HCT116 (cell line): Measurements from ENCODE around the gene PKNOX2.

Source experiments
- EZH2 ChIP-seq: fragments of 200-600 bp; sonication (generic); IDR thresholded peaks from 2 replicates; pipeline ENCODE4 v1.6.1; 2017; ENCODE audit warnings: antibody characterized with exemption, mixed run types
- EZH2phosphoT487 ChIP-seq: fragments of 200-600 bp; IDR thresholded peaks from 2 replicates; pipeline ENCODE4 v1.6.1; 2018; ENCODE audit warnings: antibody characterized with exemption, borderline replicate concordance
- SP1 ChIP-seq: IDR thresholded peaks from 2 replicates; pipeline ENCODE4 v1.6.1; 2012; ENCODE audit warnings: low read depth
- TF ChIP-seq, protein P1 (sequence below), 3 experiments: fragments of 200-600 bp in 1 of 3; sonication (generic) in 1 of 3; IDR thresholded peaks in 2 of 3; conservative IDR thresholded peaks in 1 of 3; 2 replicates each; pipeline ENCODE4 v1.5.1; 2012 to 2017; ENCODE audit warnings: low read depth in 2 of 3, low read length in 2 of 3, antibody characterized with exemption in 1 of 3, borderline replicate concordance in 1 of 3, control low read depth in 1 of 3, mild to moderate bottlenecking in 1 of 3, mixed read lengths in 1 of 3, mixed run types in 1 of 3, moderate library complexity in 1 of 3; ENCODE audit not compliant: insufficient read depth in 1 of 3
- TF ChIP-seq, protein P2 (sequence below): IDR thresholded peaks from 2 replicates; pipeline ENCODE4 v1.6.1; 2012; ENCODE audit warnings: low read depth

DNA sequence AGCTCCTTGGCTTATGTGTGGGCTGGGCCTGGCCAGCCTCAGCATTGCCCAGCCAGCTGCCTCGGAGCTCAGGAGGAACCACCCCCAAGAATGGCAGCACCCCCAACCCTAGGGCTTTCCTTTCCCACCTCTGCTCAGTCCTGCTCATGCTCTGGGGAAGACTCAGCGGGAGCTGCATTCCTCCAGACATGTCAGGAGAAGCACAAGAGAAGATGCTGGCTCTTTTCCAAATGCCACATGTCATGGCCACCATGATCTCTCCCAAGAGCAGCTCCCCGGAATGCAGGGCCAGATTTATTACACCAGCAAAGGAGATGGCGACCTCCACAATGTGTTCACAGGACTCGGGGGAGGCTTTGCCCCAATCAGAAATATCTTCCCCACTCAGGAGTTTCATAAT lies 143.7 kb downstream of the PKNOX2 start:
- TF ChIP-seq EZH2 (no peak), EZH2phosphoT487 (no peak), SP1 (no peak)
- TF ChIP-seq, protein P1, sequence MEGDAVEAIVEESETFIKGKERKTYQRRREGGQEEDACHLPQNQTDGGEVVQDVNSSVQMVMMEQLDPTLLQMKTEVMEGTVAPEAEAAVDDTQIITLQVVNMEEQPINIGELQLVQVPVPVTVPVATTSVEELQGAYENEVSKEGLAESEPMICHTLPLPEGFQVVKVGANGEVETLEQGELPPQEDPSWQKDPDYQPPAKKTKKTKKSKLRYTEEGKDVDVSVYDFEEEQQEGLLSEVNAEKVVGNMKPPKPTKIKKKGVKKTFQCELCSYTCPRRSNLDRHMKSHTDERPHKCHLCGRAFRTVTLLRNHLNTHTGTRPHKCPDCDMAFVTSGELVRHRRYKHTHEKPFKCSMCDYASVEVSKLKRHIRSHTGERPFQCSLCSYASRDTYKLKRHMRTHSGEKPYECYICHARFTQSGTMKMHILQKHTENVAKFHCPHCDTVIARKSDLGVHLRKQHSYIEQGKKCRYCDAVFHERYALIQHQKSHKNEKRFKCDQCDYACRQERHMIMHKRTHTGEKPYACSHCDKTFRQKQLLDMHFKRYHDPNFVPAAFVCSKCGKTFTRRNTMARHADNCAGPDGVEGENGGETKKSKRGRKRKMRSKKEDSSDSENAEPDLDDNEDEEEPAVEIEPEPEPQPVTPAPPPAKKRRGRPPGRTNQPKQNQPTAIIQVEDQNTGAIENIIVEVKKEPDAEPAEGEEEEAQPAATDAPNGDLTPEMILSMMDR (IDR thresholded peaks at IDR 0.05 in 2 of 3, conservative IDR thresholded peaks at IDR 0.05 in 1 of 3; ENCODE audit: borderline replicate concordance in 1 of 3, insufficient read depth in 1 of 3, low read depth in 2 of 3, low read length in 2 of 3): no peak
- TF ChIP-seq, protein P2, sequence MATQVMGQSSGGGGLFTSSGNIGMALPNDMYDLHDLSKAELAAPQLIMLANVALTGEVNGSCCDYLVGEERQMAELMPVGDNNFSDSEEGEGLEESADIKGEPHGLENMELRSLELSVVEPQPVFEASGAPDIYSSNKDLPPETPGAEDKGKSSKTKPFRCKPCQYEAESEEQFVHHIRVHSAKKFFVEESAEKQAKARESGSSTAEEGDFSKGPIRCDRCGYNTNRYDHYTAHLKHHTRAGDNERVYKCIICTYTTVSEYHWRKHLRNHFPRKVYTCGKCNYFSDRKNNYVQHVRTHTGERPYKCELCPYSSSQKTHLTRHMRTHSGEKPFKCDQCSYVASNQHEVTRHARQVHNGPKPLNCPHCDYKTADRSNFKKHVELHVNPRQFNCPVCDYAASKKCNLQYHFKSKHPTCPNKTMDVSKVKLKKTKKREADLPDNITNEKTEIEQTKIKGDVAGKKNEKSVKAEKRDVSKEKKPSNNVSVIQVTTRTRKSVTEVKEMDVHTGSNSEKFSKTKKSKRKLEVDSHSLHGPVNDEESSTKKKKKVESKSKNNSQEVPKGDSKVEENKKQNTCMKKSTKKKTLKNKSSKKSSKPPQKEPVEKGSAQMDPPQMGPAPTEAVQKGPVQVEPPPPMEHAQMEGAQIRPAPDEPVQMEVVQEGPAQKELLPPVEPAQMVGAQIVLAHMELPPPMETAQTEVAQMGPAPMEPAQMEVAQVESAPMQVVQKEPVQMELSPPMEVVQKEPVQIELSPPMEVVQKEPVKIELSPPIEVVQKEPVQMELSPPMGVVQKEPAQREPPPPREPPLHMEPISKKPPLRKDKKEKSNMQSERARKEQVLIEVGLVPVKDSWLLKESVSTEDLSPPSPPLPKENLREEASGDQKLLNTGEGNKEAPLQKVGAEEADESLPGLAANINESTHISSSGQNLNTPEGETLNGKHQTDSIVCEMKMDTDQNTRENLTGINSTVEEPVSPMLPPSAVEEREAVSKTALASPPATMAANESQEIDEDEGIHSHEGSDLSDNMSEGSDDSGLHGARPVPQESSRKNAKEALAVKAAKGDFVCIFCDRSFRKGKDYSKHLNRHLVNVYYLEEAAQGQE: no peak
